NCI-H1092 treated with DMSO at 0.1 percent for 48 hours (cell line): Measurements from ENCODE around the gene FASN.

Experiments used
- DNase-seq: peaks from one replicate; lab custom pipeline; 2025; lab: John Stamatoyannopoulos, UW

Gene FASN

DNA sequence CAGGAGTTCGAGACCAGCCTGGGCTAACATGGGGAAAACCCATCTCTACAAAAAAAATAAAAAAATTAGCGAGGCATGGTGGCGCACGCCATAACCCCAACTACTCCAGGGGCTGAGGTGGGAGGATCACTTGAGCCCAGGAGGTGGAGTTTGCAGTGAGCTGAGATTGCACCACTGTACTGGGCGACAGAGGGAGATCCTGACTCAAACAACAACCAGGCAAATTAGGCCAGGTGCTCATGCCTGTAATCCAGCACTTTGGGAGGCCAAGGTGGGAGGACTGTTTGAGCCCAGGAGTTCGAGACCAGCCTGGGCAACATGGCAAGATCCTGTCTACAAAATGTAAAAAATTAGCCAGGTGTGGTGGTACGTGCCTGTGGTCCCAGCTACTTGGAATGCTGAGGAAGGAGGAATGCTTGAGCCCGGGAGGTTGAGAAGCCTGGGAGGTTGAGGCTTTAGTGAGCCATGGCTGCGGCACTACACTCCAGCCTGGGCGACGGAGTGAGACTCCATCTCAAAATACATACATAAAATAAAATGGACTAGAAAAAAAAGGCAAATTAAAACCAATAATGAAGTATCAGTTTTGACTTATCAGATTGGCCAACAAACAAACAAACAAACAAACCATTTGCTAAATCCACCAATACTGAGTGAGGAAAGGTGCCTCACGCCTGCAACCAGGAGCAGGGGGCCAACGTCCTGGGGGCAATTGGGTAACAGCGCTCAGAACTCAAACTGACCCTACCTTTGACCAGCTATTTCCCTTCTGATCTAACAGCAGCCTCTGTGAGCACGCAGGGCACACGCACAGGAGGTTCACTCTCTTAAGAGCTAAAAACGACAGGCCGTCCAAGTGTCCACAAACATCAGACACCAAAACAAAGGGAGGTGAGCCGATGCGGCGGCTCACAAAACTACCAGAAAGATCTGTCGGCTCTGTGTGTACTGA is 19.4 kb upstream of the FASN start:
- no peak for DNase-seq

DNA sequence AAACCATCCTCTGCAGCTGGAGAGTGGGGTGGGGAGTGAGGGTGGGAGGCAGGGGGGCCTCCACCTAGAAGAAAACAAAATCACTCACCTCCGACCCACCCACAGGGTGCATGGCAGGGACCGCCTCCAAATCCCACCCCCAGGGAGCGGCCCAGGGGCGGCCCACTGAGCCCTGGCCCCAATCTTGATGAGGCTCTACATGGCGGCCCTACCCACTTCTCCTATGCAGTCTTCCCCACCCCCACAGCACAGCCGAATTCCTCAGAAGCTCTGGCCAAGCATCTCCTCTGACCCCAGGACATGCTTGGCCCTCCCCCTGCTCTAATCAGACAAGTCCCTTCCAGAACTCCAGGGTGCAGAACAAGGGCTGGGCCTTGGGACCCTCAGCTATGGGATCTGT is 18.2 kb upstream of the FASN start:
- no peak for DNase-seq

DNA sequence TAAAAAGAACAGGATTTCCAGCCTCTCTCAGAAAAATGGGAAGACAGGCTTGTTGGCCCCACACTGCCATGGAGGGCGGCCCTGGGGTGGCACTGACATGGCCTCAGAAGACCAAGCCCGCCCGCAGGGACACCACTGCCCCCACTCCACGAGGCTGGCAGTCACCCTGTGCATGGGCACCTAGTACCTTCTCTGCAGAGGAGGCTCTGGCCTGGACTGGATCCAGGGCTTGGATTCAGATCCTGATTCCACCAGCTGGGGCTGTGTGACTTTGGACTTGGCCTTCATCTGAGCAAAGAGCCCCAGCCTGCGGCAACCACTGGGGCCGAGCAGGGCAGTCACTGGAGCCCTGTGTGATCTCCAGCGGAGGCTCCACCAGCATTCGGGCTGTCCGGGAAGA is 16.8 kb upstream of the FASN start:
- no peak for DNase-seq

DNA sequence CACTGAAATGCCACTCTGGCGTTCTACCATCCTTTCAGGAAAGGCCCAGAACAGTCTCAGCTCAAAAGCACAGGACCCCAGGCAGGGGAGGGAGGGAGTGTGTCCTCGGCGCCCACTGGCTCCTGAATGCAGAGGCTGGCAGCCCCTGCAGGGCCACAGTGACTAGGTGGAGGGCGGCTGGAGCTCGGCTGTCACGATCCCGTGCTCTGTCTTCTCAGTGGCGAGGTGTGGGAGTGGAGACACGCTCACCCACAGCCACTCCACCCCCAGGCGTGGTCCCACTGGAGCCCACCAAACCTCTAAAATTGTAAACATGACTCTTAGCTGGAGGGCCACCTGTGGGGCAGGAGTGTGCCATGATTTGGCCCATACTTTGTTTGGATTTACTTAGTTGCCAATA is 16.4 kb upstream of the FASN start:
- no peak for DNase-seq

DNA sequence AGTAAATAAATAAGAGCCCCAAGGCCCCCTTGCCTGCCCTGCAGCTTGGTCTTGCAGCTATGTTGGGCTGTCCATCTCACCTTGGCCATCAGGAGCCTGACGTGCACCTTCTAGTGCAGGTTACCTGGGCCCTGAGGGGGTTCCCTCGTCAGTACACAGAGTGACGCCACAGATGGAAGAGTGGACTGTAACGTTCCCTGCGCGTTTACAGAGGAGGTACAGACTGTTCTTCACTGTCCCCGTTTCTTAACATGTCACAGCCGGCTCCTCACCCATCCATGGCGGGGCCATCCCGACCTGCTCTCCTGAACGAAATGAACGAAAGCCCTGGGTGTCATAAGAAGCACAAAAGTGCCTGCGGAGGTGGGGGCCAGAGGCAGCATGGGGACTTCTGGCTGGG is 15.9 kb upstream of the FASN start:
- DNase-seq = no peak

DNA sequence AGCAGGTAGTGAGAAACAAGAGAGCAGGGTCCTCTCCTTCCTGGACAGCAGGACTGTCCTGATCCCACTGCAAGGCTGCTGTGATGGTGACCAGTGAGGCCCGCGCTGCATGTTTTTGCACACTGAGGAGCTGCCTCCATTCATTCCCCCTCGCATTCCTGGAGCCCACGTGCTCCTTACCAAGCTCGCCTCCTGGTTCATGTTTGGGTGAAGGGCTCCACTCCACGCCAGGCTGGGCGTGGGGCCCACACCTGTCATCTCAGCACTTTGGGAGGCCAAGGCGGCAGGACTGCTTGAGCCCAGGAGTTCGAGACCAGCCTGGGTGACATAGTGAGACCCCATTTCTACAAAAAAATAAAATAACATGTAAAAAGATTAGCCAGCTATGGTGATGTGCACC is 15.4 kb upstream of the FASN start:
- no peak for DNase-seq

DNA sequence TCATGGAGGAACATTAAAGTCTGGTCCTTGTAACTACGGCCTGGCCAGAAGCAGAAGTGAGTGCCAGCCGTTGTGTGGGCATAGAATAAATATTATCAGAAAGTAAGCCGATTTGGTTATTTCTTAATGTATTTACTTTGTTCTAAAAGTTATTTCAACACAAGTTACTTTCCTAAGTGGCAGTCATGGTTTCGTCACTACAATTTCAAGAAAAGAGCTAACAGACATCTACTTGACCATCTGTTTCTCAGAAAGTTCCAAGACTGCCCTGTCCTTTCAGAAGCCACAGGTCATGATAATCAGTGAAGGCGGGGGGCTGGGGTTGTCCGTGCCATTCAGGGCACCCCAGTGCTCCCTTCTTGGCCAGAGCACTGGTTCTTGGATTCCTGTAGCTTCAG is 14.9 kb upstream of the FASN start:
- no peak for DNase-seq

DNA sequence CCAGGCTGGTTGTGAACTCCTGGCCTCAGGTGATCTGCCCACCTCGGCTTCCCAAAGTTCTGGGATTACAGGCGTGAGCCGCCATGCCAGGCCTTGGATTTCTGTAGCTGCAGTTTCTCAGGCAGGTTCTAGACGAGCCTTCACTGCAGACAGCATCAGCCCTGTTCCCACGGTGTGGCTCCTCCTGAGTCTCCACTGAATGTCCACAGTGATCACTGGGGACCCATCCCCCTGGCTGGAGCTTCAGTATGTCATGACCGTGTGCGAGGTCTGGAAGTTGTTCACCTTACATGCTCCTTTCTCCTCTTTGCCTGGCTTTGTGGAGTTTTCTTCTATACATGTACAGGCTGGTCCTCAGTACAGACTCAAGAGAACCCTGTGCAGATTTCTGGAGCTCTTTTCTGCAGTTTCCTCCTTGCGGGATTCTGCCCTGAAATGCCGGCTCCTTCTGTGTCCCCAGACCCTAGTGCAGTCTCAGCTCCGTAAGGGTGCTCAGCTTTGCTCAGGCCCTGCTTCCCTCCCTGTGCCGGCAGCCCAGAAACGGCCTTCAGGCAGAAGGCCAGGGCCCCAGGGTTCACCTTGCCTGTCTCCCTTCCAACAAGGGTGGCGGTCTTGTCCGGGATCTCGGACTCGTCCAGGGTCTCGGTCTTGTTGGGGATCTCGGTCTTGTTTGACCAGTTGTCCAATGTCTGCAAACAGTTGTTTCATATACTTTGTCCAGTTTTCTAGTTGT is 14.3 kb upstream of the FASN start:
- no peak for DNase-seq

DNA sequence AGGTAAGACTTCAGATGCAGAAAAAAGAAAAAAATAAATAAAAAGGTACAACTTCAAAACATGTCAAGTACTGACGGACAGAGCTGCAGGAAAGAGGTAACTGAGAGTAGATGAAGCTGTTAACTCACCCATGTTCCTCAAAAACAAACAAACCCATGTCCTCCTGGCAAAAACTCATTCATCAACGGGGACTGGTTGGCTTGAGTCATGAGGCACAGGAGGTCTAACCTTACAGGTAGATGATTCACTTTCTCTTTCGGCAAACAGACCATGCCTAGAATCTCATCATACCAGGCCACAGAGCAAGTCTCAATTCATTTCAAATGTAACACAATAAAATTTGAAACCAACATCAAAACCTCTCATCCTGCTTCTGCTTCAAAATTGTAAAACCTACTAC is 12.3 kb upstream of the FASN start:
- no peak for DNase-seq

DNA sequence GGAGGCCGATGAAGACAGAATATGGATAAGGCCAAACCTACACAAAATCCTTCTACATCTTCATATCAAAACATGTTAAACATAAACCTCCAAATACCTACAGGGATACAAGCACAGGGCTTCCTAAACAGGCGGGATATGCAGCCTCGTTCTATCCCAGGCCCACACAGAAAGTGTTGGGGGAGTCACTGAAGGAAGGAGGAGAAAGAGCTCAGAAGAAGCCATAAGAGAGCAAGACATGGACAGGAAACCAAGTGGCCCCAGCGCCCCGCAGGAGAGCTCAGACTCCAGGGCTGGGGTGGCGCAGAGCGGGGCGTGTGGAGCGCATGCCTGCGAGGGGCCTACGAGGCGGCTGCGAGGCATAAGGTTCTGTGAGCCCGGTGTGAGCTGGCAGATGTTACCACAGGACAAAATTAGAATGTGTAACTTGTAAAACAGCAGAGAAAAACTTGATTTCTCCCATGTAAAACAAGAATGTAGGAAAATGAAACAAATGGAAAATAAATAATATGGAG is 11.0 kb upstream of the FASN start:
- no peak for DNase-seq

DNA sequence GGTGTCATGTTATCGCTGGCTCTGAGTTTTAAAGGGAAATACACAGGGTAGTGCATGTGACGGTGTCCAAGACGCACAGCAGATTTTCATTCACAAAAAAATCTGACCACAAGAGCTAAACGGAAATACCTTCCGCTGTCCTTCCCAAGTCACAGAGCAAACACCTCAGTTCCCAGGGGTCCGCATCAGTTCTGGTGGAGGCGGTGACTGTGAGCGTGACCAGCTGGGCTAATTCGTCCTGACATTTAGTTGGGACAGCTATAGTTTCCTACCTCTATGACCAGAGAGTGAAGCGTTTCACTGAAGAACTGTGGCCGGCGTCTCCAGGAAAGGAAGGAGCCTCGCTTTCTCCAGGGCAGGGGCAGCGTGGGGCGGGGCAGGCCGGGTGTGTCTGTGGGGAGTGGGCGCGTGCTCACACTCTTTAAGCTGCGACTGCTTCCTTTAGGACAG is 10.5 kb upstream of the FASN start:
- no peak for DNase-seq

DNA sequence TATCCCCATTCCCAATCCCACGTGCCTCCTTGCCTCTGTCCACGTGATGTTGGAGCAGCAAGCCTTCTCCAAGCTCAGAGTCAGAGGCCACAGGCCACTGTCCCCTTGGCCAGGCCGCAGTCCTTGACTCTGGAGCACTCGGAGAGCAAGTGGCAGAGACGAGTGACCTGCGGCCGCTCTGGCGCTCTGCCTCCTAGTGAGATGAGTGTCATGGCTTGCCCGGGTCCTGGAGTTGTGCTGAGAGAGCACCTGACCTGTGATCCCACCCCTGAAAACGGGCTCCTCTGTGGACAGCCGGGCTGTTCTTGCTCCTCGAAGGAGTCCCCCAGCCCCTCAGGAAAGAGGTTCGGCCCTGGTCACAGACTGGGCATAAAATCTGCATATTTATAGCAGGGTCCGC is 10.0 kb upstream of the FASN start:
- DNase-seq = no peak

DNA sequence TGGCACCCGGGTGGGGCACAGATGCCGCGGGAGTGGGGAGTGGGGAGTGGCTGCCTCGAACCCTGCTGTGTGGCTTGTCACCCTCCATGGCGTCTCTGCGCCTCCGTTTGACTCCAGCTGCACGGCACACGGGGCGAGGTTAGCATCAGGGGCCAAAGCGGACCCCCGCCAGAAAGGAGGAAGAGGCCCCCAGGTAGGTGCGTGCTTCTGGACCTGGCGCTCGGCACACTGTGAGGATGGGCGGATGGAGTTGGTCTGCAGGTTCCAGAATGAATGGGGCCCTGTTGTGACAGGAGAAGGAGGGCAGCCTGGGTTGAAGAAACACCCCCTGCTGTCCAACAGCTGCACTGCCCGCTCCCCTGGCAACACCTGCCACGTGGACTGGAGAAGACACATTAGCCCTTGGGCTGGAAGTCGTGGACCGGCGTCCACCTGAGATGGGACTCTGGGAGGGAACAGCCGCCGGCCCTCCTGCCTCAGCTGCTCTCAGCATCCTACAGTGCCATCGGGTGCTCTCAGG is 9.4 kb upstream of the FASN start:
- DNase-seq = peak; percentile 8

DNA sequence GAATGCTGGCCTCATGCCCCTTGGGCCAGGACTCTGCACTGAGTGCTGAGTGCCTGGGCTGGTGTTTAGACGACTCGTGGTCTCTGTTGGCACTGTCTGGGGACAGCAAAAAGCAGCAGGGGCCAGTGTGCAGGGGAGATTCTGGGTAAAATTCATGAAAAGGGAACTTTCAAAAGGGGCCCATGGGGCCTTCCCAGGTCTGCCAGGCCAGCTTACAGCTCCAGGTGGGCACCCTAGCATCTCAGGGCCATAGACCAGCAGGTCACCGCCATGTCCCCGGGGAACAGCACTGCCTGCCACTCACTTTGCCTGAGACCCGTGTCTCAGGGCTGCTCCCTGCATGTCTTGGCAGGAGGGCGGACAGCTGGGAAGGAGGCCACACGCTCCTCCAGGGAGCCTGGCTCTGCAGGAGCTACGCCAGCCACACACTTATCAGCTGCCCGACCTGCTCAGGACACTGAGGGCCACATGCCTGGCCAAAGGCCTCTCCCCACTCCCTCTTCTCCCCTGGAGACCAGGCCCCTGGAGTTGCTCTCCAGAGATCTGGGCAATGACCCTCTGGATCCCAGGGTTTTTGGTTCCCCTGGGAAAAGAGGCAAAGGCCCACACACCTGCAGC is 8.8 kb upstream of the FASN start:
- no peak for DNase-seq

DNA sequence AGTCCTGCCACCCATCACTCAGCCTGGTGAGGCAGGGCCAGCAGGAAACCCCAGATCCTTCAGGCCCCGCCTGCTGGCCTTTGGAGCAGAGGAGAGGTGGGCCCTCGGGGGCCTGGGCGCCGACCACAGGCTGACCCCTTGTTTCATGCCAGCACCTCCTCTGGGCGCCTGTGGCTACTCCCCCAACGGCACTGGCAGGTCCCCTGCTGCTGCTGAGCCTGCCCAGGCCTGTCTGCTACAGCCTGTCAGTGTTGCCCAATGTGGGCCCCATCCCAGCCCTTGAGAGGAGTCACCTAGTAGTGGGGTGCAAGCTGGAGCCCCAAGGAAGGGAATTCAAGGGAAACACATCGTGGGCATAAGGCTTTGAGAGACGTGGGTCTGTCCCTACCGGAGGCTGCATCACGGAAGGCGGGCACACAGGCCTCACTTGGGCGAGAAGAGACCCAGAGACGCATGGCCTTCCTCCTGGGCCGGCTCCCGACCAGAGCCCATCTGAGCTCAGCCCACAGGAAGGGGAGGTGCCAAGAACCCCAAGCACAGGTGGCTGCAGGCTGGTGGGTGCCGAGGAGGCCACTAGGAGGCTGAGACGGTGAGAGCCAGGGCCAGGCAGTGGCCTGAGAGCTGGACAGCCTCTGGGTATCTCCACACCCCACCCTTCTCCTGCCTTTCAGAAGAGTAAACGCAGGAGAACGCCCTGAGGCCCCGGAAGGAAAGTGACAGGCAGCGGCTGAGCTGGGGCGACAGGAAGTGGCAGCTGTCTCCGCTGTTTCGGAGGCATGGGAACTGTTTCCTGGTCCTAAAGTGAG is 8.0 kb upstream of the FASN start:
- peak; percentile 38 for DNase-seq

DNA sequence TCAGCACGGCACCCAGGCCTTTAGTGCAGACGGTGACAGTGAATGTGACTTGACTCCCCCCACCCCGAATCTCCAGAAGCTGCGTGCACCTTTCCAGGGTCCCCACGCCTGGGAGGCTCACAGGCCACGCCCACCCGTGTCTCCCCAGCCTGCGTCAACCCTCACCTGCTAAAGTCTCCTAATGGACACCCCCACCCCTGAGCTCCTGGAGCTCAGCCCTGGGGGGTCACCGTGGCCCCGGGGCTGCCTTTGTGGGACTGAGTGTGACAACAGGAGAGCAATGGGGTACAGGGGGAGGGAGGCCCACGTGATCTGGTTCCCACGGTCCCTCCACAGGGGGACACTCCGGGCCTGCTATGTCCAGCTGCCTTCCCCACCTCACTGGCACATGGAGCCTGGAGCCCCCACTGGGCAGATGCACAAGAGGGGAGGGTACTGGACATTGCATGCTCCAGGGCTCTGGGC is 7.4 kb upstream of the FASN start:
- no peak for DNase-seq

DNA sequence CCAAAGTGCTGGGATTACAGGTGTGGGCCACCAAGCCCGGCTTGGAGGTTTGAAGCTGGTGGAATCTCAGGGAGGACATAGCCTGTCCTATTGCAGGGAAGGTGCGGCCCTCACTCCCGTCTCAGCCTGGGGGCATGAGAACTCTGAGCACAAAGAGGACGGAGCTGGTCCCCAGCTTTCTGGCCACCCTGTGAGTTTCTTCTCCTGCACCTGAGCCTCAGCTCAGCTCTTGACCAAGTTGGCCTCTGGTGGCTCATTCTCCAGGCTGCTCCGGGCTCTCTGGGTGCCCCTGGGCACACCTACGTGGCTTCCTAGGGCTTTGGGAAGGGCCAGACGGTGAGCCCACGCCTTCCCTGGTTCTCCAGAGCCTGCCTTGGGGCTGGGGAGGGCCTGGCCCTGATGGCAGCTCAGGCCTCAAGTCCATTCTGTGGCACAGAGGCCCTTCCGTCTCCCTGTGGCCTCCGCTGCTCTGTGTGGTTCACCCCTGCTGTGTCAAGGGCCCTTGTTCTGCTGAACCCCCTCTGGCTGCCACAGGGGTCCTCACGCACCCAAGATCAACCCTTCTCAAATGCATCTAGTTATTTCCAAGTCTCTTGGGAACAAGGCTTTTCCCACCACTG is 6.9 kb upstream of the FASN start:
- no peak for DNase-seq

DNA sequence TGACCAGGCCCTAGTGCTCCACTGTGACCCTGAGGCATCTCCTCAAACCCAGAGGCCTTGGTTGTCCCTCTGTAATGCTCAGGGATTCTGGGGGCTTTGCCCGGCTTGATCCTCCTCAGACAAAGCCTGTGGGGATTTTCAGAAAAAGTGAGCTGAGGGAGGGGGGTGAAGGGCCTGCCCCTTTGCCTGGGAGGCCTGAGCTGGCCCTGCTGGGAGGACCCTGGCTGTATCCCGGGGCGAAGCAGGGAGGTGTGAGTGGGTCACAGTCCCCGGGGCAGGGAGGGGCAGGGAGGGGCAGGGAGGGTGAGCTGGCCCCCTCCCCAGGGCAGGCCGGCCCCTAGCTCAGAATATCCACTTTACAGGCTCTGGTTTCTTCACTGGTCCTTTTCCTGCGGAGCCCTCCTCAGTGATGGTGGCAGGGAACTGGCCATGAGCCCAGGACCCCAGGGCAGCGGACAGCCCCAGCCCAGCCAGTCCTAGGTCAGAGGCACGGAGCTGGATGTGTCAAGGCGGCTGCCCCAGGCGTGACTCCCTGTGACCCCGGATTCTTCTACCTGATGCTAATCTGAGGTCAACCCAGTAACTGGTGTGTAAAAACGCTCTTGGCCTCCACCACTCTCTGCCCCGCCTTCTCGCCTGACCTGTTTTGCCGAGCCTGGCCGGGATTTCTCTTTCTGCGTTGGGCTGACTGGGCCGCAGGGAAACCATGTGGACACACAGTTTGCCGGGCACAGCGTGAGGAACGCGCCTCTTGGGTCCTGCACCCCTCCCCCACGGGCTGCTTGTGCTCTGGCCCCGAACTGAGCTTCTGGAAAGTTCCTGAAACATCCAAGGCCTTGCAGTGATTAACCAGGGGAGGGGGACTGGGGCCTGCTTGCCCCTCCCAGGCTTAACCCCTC is 5.8 kb upstream of the FASN start:
- DNase-seq = no peak

DNA sequence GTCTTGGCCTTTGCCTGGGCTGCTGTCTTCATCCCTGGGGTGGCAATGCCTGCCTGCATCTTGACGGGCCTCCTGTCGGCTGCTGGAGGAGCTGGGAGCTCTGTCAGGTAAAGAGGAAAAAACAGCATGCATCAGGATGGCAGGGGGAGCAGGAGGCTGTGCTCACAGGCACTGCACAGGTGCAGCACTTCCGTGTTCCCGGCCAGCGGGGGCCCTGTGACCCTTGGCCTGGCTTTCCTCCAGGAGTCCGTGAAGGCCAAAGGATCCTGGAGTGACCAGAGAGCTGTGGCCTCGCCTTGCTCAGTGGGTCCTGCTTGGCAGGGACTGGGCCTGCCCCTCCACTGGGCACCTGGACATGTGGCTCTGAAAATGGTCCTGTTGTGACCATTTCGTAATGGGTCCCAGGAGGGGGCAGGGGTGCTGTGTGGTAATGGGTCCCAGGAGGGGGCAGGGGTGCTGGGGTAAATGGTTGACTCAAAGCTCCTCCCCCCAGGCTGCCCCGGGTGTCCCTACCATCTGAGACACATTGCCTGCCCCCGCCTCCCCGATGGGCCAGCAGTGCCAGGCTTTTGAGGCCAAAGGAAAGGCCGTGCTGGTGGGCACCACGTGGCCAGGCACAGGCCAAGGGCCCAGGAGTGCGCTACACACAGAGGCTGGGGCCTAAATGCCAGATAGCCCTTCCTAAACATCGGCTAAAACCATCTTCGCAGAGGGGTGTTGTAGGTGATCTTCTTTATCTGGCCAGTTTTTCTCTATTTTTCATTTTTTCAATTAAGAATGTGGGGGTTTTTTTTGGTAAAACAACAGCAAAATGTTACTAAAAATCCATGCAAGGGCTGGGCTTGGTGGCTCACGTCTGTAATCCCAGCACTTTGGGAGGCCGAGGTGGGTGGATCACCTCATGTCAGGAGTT is 4.0 kb upstream of the FASN start:
- no peak for DNase-seq
